ENCODE measurements around the gene CAPN9. TPM values are rescaled to one million over a fixed set of nuclear protein-coding genes. Genes with fewer than 3 reads are reported as not detected.

The CAPN9 gene
- total RNA-seq, 1 donor from 2014 or later, result 0.19 TPM

DNA sequence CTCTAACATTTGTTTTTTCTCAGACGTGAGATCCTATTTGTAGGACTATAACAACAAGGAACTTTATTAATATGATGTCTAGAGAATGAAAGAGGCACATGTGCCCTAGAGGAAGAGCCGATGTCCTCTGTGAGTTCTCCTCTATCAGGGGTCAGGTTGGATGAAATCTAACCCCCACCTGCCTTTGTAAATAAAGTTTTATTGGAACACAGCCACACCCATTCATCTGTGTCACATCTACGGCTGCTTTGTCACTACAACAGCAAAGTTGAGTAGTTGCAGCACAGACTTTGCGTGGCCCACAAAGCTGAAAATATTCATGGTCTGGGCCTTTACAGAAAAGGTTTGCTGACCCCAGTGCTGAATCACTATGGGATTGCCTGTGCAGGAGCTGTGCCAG is 571 bp upstream of the CAPN9 start:
- Histone ChIP-seq H3K27ac (no peak overlapping the region), H4K20me1 (ENCODE audit: low read depth) (no peaks in the 10 kb centered on the region), H3K4me1 (peaks cover 7% of the 10 kb centered on the region), H3K4me2 (no peak overlapping the region), H2AFZ (replicated peaks) (no peak overlapping the region), H3K9me3 (ENCODE audit: low read depth) (no peaks in the 10 kb centered on the region), H3K36me3 (no peaks in the 10 kb centered on the region), H3K27me3 (no peaks in the 10 kb centered on the region), H3K9ac (no peak overlapping the region), H3K4me3 (no peak overlapping the region), H3F3A (ENCODE audit: low read depth) (no peaks in the 10 kb centered on the region), H3K79me2 (ENCODE audit: low read depth) (no peaks in the 10 kb centered on the region)
- peaks cover 45% of the 10 kb centered on the region for H3K4me1 Mint-ChIP-seq
- no peak overlapping the region for H3K27ac Mint-ChIP-seq
- peaks cover 4% of the 10 kb centered on the region for H3K27me3 Mint-ChIP-seq (ENCODE audit: insufficient read depth, low read depth)
- no peak for DNase-seq (ENCODE audit: low spot score)
- H3K36me3 Mint-ChIP-seq, result no peaks in the 10 kb centered on the region
- H3K4me3 Mint-ChIP-seq, result no peak overlapping the region
- TF ChIP-seq, protein P1, sequence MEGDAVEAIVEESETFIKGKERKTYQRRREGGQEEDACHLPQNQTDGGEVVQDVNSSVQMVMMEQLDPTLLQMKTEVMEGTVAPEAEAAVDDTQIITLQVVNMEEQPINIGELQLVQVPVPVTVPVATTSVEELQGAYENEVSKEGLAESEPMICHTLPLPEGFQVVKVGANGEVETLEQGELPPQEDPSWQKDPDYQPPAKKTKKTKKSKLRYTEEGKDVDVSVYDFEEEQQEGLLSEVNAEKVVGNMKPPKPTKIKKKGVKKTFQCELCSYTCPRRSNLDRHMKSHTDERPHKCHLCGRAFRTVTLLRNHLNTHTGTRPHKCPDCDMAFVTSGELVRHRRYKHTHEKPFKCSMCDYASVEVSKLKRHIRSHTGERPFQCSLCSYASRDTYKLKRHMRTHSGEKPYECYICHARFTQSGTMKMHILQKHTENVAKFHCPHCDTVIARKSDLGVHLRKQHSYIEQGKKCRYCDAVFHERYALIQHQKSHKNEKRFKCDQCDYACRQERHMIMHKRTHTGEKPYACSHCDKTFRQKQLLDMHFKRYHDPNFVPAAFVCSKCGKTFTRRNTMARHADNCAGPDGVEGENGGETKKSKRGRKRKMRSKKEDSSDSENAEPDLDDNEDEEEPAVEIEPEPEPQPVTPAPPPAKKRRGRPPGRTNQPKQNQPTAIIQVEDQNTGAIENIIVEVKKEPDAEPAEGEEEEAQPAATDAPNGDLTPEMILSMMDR (IDR thresholded peaks at IDR 0.05), result no peak
- TF ChIP-seq EZH2 (IDR thresholded peaks at IDR 0.05) (no peak), EZH2phosphoT487 (IDR thresholded peaks at IDR 0.05) (no peak)
- H3K9me3 Mint-ChIP-seq, result no peaks in the 10 kb centered on the region

DNA sequence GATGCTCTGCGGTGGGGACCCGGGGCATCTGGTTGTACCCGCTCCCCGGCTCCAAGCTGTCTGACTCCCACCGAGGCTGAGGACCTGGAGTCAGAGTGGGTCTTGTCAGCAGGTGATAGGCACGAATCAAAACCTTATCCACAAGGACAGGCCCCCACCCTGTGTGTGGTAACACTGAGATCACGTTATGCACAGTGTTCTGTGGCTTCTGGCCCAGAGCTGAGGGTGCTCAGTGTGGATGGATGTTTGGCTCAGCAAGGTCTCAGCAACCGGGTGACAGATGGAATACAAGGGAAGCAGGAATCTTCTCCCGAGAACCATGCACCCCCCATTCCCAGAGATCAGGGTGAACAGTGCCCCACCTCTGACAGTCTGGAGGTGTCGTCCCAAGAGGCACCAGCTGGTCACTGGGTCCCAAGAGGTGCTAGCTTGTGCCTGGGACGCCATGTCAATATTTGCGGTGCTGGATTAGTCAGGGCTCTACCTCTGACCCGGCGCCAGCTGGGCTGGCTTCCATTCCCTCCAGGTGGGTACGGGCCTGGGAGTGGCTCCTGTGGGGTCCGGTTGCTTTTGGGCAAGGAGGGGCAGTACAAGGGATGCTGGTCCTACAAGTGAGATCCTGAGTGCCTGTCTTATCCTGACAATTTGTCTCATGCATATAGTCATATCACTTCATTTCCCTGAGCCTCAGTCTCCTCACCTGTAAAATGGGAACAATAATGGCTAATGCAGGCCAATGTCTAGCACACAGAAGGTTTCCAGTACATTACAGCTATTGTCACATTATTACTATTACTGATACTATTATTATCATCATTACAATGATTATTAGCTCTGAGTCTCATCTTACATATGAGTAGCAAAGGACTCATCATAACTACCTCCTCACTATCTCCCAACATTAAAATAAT is 957 bp downstream of the CAPN9 start:
- Mint-ChIP-seq H3K4me1 (peaks cover 58% of the 10 kb centered on the region), H3K36me3 (no peaks in the 10 kb centered on the region), H3K27me3 (ENCODE audit: insufficient read depth, low read depth) (peaks cover 4% of the 10 kb centered on the region), H3K9me3 (no peaks in the 10 kb centered on the region), H3K4me3 (no peak overlapping the region), H3K27ac (peak overlapping the region; percentile 83)
- H3K4me1 ChIP-seq, result peaks cover 15% of the 10 kb centered on the region
- no peaks in the 10 kb centered on the region for H3K27me3 ChIP-seq
- no peak overlapping the region for H3K4me3 ChIP-seq
- H3F3A ChIP-seq (ENCODE audit: low read depth), result peaks cover 4% of the 10 kb centered on the region
- no peaks in the 10 kb centered on the region for H4K20me1 ChIP-seq (ENCODE audit: low read depth)
- H3K36me3 ChIP-seq, result no peaks in the 10 kb centered on the region
- H3K4me2 ChIP-seq, result no peak overlapping the region
- no peak overlapping the region for H3K27ac ChIP-seq
- TF ChIP-seq, protein P1 (IDR thresholded peaks at IDR 0.05), result no peak
- TF ChIP-seq EZH2phosphoT487 (IDR thresholded peaks at IDR 0.05), result no peak
- no peak for TF ChIP-seq EZH2 (IDR thresholded peaks at IDR 0.05)
- no peaks in the 10 kb centered on the region for H3K9me3 ChIP-seq (ENCODE audit: low read depth)
- H3K9ac ChIP-seq, result no peak overlapping the region
- no peaks in the 10 kb centered on the region for H3K79me2 ChIP-seq (ENCODE audit: low read depth)
- DNase-seq (ENCODE audit: low spot score), result no peak
- no peak overlapping the region for H2AFZ ChIP-seq (replicated peaks)

DNA sequence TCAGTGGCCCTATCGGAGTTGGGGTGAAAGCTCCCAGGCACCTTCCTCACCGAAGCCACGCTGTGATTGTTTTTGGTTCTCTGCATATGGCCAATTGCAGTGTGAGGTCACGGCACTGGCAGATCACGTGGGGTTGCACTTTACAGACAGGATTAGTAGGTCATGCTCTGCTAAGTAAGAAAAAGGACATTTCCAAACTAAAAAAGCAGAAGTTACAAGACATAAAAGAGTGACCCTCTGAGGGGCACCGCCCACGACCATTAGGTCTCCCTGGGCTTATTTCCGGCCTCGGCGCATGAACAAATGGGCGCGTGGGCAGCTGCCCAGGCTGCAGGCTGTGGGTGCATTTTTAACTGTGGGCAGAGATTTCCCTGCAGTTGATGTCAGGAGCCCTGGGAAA is 2.0 kb downstream of the CAPN9 start:
- Mint-ChIP-seq H3K4me1 (peaks cover 68% of the 10 kb centered on the region), H3K27me3 (ENCODE audit: insufficient read depth, low read depth) (peaks cover 4% of the 10 kb centered on the region), H3K9me3 (no peaks in the 10 kb centered on the region), H3K4me3 (no peak overlapping the region), H3K27ac (peak overlapping the region; percentile 53), H3K36me3 (no peaks in the 10 kb centered on the region)
- H3K36me3 ChIP-seq, result no peaks in the 10 kb centered on the region
- no peak overlapping the region for H3K27ac ChIP-seq
- DNase-seq (ENCODE audit: low spot score), result no peak
- no peaks in the 10 kb centered on the region for H3K79me2 ChIP-seq (ENCODE audit: low read depth)
- no peaks in the 10 kb centered on the region for H3K27me3 ChIP-seq
- no peaks in the 10 kb centered on the region for H4K20me1 ChIP-seq (ENCODE audit: low read depth)
- H2AFZ ChIP-seq (replicated peaks), result no peak overlapping the region
- no peak overlapping the region for H3K9ac ChIP-seq
- TF ChIP-seq EZH2phosphoT487 (IDR thresholded peaks at IDR 0.05), result no peak
- TF ChIP-seq, protein P1 (IDR thresholded peaks at IDR 0.05), result no peak
- no peaks in the 10 kb centered on the region for H3K9me3 ChIP-seq (ENCODE audit: low read depth)
- peaks cover 9% of the 10 kb centered on the region for H3F3A ChIP-seq (ENCODE audit: low read depth)
- no peak overlapping the region for H3K4me2 ChIP-seq
- H3K4me1 ChIP-seq, result peaks cover 18% of the 10 kb centered on the region
- no peak overlapping the region for H3K4me3 ChIP-seq

All from neural progenitor cell (in vitro differentiated cells).